GM21529 (cell line): ENCODE measurements around the gene SURF1.
"Not testable (repeated sequence)": the region's sequence is repeated elsewhere in the genome, so short reads cannot be mapped to it uniquely, and the experiment has no call there.

ENCODE experiments used
- ATAC-seq: cut with Tn5 transposase; IDR thresholded peaks from one replicate; pipeline ENCODE4 v1.9.1; 2021; ENCODE audit not compliant: unreplicated experiment

SURF1 gene

GRCh38 chr9:133356391-133357091, at the start of gene SURF1, which contains the start of gene SURF2:
Gene SURF1 (minus strand): TSS chr9:133356487. CDS start chr9:133356453, 34 bp downstream.
Gene SURF2 (plus strand): TSS chr9:133356550. CDS start chr9:133356593, 43 bp downstream.
- ATAC-seq, result peak; percentile 60

GRCh38 chr9:133405508-133406438, 49.5 kb upstream of the SURF1 start:
- ATAC-seq, result no peak

GRCh38 chr9:133404454-133405002, 48.2 kb upstream of the SURF1 start:
- no peak for ATAC-seq

GRCh38 chr9:133403766-133404453, 47.6 kb upstream of the SURF1 start:
- no peak for ATAC-seq

- ATAC-seq, result no peak
Observed at GRCh38 chr9:133402689-133403088, 46.4 kb upstream of the SURF1 start.

- no peak for ATAC-seq
Observed at GRCh38 chr9:133401588-133401987, 45.3 kb upstream of the SURF1 start.

- no peak for ATAC-seq
Observed at GRCh38 chr9:133400292-133400691, 44.0 kb upstream of the SURF1 start.

GRCh38 chr9:133397895-133398294, 41.6 kb upstream of the SURF1 start:
- ATAC-seq, result no peak

- no peak for ATAC-seq
Observed at GRCh38 chr9:133397370-133397769, 41.1 kb upstream of the SURF1 start.

GRCh38 chr9:133396952-133397351, 40.7 kb upstream of the SURF1 start:
- ATAC-seq, result no peak

GRCh38 chr9:133394687-133395271, 38.5 kb upstream of the SURF1 start:
- ATAC-seq, result no peak

- ATAC-seq, result no peak
Observed at GRCh38 chr9:133393399-133393798, 37.1 kb upstream of the SURF1 start.

GRCh38 chr9:133392308-133392707, 36.0 kb upstream of the SURF1 start:
- not testable (repeated sequence) for ATAC-seq

GRCh38 chr9:133391449-133391848, 35.2 kb upstream of the SURF1 start:
- ATAC-seq, result not testable (repeated sequence)

- no peak for ATAC-seq
Observed at GRCh38 chr9:133390713-133391112, 34.4 kb upstream of the SURF1 start.

GRCh38 chr9:133389562-133389961, 33.3 kb upstream of the SURF1 start:
- ATAC-seq, result no peak

- no peak for ATAC-seq
Observed at GRCh38 chr9:133389025-133389557, 32.8 kb upstream of the SURF1 start.

- no peak for ATAC-seq
Observed at GRCh38 chr9:133387680-133388079, 31.4 kb upstream of the SURF1 start.

- no peak for ATAC-seq
Observed at GRCh38 chr9:133386338-133386737, 30.1 kb upstream of the SURF1 start.

GRCh38 chr9:133385452-133385851, 29.2 kb upstream of the SURF1 start:
- no peak for ATAC-seq
